Adrenal gland (tissue), 12 donors: ENCODE data around the gene IGFBP5. TPM values are rescaled to one million over a fixed set of nuclear protein-coding genes. Genes with fewer than 3 reads are reported as not detected.

Source experiments
- DNase-seq, 7 donors: peaks; one replicate each; pipeline ENCODE4 v3.0.0-alpha.2; 2019 to 2020
- H3K27ac ChIP-seq, 5 donors: fragments of 200-600 bp; sonication (generic) in 4 of 5; 1 replicate in 3 of 5; 2 replicates in 2 of 5; pipeline versions ENCODE4 v1.5.1 to v1.8.0; 2016 to 2020; ENCODE audit warnings: mild to moderate bottlenecking in 1 of 5
- H3K27me3 ChIP-seq: fragments of 200-600 bp; 2 replicates; pipeline ENCODE4 v1.8.0; 2021
- H3K36me3 ChIP-seq, 2 donors: fragments of 200-600 bp; replicated peaks in 1 of 2; 1 replicate in 1 of 2; 2 replicates in 1 of 2; pipeline versions ENCODE4 v1.5.1 to v1.8.0; 2018 to 2022
- H3K4me1 ChIP-seq, 2 donors: fragments of 200-600 bp; replicated peaks in 1 of 2; 1 replicate in 1 of 2; 2 replicates in 1 of 2; pipeline versions ENCODE4 v1.5.1 to v1.8.0; 2018 to 2021
- H3K4me3 ChIP-seq, 4 donors: fragments of 200-600 bp; sonication (generic) in 3 of 4; one replicate each; pipeline ENCODE4 v1.5.1; 2016 to 2018
- H3K9me3 ChIP-seq, 3 donors: fragments of 200-600 bp; sonication (generic) in 1 of 3; replicated peaks in 1 of 3; 1 replicate in 2 of 3; 2 replicates in 1 of 3; pipeline versions ENCODE4 v1.5.1 to v1.8.0; 2016 to 2021
- CTCF ChIP-seq, 6 experiments: fragments of 450-650 bp in 4 of 6; fragments of 200-600 bp in 2 of 6; sonication (generic) in 1 of 6; IDR thresholded peaks; 1 replicate in 5 of 6; 2 replicates in 1 of 6; pipeline versions ENCODE4 v1.5.1 to v1.8.0; 2016 to 2021; ENCODE audit warnings: antibody characterized with exemption in 6 of 6, mild to moderate bottlenecking in 2 of 6, moderate library complexity in 1 of 6
- POLR2A ChIP-seq, 2 donors: fragments of 450-650 bp; IDR thresholded peaks; one replicate each; pipeline ENCODE4 v1.6.1; 2017; ENCODE audit warnings: antibody characterized with exemption in 2 of 2, mild to moderate bottlenecking in 2 of 2, moderate library complexity in 1 of 2
- WGBS, 4 donors: extraction: QIAGEN DNeasy Blood & Tissue Kit in 2 of 4; methylation state at CpG; one replicate each; pipeline versions ENCODE4 v1.1.5 to v1.1.7; 2013 to 2017; 5-methylcytosine and 5-hydroxymethylcytosine counted together
- intact Hi-C, 2 donors: fragments of 100-400 bp; cut with DNase I; formaldehyde crosslinking; loops; one replicate each; pipeline versions ENCODE4 v1.14.1 to v1.15.0; 2022 to 2023
- polyA plus RNA-seq, 3 donors: library from polyadenylated mRNA; stranded (reverse); fragments of 200-250 nt in 2 of 3; fragments of 350-450 nt in 1 of 3; fragmentation: Illumina TruSeq in 1 of 3; extraction: RNeasy Lipid Tissue Mini Kit (QIAGEN cat#74804) in 1 of 3; gene quantifications; one replicate each; pipeline ENCODE4 v1.2.3, GENCODE V29; 2013 to 2014
- total RNA-seq, 9 donors: library from RNA; depleted of rRNA in 4 of 9; stranded (reverse); fragments of >200 nt in 4 of 9; fragments of 120-200 nt in 1 of 9; fragmentation: NEBNext Ultra II Directional in 1 of 9; extraction: Animal tissue kit (Norgen Biotek cat#: 25700) in 1 of 9; gene quantifications; one replicate each; pipeline versions ENCODE4 v1.1.0 to v1.2.4, GENCODE V29; 2013 to 2023
- donor health status: healthy with polysubstance abuse.
- donor health status: Bipolar disorder and iron deficiency.
- donor health status: DM: yes; HTN: yes; CAD: no.
- donor health status: DM: no; HTN: no; CAD: no.
- donor health status: DM: no; HTN: no; CAD: no.
- donor health status: DM: yes; HTN: yes; CAD: no.

The IGFBP5 gene
- total and polyA plus RNA-seq, 12 donors: 92.5 to 2,550 (median 609) TPM

DNA sequence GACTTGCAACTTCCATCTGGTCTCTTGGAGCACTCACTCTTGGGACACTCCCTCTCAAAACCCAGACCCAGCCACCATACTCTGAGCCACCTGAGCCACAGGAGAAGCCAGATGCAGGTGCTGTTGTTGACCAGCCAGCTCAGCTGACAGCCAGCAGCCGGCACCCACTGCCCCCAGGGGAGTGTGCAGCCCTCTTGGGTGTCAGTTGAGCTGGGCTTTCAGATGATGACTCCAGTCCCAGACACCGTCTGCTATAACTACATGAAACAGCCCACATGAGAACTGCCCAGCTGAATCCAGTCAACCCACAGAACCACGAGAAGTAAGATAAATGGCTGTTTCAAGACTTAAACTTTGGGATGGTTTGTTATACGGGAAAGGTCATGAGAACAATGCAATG is 72.8 kb downstream of the IGFBP5 start:
- Histone ChIP-seq H3K27ac (no peak overlapping the region), H3K4me3 (no peak overlapping the region), H3K36me3 (no peaks in the 10 kb centered on the region), H3K4me1 (no peaks in the 10 kb centered on the region), H3K9me3 (no peaks in the 10 kb centered on the region), H3K27me3 (no peaks in the 10 kb centered on the region)
- WGBS, 4 donors: 67 to 87% (median 77%) methylated on average over 4 of the region's 4 CpGs
- TF ChIP-seq CTCF (IDR thresholded peaks at IDR 0.05) (no peak), POLR2A (IDR thresholded peaks at IDR 0.05) (no peak)
- intact Hi-C loops: no loop called here
- no peak for DNase-seq

Other genes with a start within 250 kb of the IGFBP5 start
- gene RPL37A, start 196.7 kb downstream of the IGFBP5 start, total RNA-seq: 1,000 to 10,000 TPM in 6 of 9 donors, 100 to 1,000 TPM in 3; 673 to 4,521 (median 2,319) TPM
- gene RPL37A, start 196.7 kb downstream of the IGFBP5 start, polyA plus RNA-seq: 1,000 to 10,000 TPM; 1,765 to 3,364 (median 2,278) TPM
- gene IGFBP2, start 62.1 kb downstream of the IGFBP5 start, total RNA-seq: 100 to 1,000 TPM in 4 of 9 donors, 10 to 100 TPM in 5; 35.6 to 253 (median 87.6) TPM
- gene IGFBP2, start 62.1 kb downstream of the IGFBP5 start, polyA plus RNA-seq: 10 to 100 TPM; 14.8 to 76.6 (median 62.7) TPM
- not detected for gene TNP1, start 164.5 kb upstream of the IGFBP5 start, total RNA-seq
- not detected for gene TNP1, start 164.5 kb upstream of the IGFBP5 start, polyA plus RNA-seq